Astrocyte of the cerebellum (primary cell): ENCODE measurements around the gene BFSP1.

Source experiments
- DNase-seq: peaks from one replicate; pipeline ENCODE4 v3.0.0-alpha.2; 2011; ENCODE audit warnings: low read depth
- H3K4me3 ChIP-seq: 2 replicates; pipeline ENCODE4 v1.5.1; 2011; ENCODE audit warnings: mild to moderate bottlenecking, low read depth, low read length, moderate library complexity
- in situ Hi-C: cut with HindIII; loops from 2 replicates; pipeline ENCODE4 v1.10.0; 2017; ENCODE audit warnings: low sequenced_read_pairs
- TF ChIP-seq, protein P1 (sequence below): IDR thresholded peaks from 2 replicates; pipeline ENCODE4 v1.5.1; 2012; ENCODE audit warnings: low read length, low read depth, moderate library complexity, mild to moderate bottlenecking; ENCODE audit errors: missing control alignments

The BFSP1 gene

DNA sequence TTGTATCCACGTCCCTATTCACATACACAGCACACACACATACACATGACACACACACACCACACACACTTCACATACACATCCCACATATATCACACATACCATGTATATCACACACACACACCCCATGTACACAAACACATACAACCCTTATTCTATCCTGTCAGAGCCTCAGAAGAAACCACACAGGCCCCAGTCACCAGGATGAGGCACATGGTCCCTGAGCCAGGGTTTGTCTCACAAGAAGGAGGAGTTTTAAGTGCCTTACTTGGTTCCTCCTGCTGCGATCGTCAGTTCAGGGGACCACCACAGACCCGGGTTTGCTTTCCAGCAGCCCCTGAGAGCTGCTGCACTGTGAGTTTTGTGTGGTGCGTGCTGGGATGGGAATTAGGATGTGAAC, 23.6 kb downstream of the BFSP1 start:
- DNase-seq = no peak
- no peak overlapping the region for H3K4me3 ChIP-seq
- in situ Hi-C loops = loop anchor here (5.0 kb wide), 1 partner anchor 775 kb away; no protein-coding TSS in a partner anchor
- TF ChIP-seq, protein P1, sequence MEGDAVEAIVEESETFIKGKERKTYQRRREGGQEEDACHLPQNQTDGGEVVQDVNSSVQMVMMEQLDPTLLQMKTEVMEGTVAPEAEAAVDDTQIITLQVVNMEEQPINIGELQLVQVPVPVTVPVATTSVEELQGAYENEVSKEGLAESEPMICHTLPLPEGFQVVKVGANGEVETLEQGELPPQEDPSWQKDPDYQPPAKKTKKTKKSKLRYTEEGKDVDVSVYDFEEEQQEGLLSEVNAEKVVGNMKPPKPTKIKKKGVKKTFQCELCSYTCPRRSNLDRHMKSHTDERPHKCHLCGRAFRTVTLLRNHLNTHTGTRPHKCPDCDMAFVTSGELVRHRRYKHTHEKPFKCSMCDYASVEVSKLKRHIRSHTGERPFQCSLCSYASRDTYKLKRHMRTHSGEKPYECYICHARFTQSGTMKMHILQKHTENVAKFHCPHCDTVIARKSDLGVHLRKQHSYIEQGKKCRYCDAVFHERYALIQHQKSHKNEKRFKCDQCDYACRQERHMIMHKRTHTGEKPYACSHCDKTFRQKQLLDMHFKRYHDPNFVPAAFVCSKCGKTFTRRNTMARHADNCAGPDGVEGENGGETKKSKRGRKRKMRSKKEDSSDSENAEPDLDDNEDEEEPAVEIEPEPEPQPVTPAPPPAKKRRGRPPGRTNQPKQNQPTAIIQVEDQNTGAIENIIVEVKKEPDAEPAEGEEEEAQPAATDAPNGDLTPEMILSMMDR = no peak

DNA sequence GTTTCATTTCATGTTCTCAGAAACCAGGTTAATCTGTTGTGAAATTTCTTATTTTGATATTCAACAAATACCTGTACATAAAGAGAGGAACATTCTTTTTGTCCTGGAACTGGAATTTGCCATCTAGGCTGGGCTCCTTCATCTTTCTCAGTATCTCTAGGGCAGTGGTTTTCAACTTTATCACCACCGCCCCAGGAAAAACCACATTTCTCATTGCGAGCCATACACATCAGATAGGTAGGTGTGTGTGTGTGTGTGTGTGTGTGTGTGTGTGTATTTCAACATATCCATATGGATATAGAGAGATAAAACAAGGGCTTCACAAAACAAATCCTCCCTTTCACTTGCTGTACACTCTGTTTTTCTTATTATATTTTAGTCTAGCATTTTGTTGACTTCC, 24.1 kb downstream of the BFSP1 start:
- in situ Hi-C loops = loop anchor here (5.0 kb wide), 1 partner anchor 775 kb away; no protein-coding TSS in a partner anchor
- no peak for DNase-seq
- TF ChIP-seq, protein P1 = no peak
- H3K4me3 ChIP-seq = no peak overlapping the region

DNA sequence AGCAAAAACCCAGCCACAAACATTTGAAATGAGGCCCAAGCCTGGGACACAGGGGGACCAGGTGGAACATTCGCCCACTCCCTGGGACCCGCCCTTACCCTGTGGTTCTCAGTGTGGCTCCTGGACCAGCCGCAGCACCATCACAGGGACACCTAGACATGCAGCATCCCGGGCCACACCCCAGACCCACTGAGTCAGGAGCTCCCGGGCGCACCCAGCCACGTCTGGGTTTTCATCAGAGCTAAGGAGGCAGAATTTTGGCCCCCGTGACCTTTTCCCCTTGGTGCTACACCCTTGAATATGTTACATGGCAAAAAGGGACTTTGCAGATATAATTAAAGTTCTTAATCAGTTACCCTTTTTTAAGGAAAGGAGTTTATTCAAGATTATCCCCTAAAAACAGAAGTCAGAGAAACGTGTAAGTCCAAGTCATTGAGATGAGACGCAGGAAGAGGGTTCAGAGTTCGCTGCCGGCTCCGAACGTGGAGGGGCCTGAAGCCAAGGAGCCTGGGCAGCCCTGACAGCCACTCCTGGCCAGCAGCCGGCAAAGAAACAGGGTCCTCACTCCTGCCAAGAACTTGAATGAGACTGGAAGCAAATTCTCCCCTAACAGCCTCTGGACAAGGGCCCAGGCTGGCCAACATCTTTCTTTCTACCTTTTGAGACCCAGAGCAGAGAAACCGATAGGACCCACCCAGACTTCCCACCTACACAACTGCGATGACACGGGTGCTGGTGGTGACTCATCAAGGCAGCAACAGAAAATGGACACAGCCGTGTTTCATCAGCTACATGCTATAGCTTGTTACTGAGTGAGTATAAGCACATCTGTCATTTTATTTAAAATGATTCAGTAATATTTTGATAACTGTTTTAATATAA, 25.3 kb downstream of the BFSP1 start:
- TF ChIP-seq, protein P1 = no peak
- in situ Hi-C loops = loop anchor here (5.0 kb wide), 1 partner anchor 776 kb away; no protein-coding TSS in a partner anchor
- DNase-seq = no peak
- H3K4me3 ChIP-seq = no peak overlapping the region

DNA sequence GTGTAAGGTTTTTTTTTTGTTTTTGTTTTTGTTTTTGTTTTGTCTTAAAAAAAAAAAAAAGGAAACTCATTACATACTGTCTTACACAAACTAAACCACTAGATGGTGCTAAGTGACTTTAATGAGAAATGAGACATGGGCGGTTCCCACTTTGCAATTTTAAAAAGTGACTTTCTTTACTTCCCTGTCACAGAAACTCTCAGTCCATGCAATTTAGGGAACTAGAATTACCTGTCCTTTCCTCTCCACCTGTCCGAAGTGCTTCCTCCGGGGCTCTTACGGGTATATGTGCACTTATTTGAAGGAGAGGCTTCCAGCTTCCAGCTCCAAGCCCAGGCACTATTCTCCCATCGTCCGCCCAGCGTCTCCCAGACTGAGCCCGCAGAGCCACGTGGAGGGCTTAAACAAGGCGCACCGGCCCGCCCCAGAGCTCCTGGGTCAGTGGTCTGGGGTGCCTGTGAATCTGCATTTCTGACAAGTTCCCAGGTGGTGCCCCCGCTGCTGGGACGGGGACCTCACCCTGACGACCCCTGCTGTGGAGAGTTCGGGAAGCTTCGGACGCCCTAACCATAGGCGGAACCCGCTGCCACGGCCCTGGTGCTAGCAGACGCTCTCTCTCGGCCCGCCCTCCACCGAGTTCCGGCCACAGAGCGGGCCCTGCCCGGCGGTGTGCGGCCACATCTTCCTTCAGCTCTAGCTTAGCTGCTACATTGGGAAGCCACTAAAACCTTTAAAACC, 26.1 kb downstream of the BFSP1 start:
- H3K4me3 ChIP-seq = peak overlapping the region; percentile 45
- DNase-seq = peak; percentile 16
- TF ChIP-seq, protein P1 = peak; percentile 39
- in situ Hi-C loops = loop anchor here (5.0 kb wide), 1 partner anchor 777 kb away; no protein-coding TSS in a partner anchor

DNA sequence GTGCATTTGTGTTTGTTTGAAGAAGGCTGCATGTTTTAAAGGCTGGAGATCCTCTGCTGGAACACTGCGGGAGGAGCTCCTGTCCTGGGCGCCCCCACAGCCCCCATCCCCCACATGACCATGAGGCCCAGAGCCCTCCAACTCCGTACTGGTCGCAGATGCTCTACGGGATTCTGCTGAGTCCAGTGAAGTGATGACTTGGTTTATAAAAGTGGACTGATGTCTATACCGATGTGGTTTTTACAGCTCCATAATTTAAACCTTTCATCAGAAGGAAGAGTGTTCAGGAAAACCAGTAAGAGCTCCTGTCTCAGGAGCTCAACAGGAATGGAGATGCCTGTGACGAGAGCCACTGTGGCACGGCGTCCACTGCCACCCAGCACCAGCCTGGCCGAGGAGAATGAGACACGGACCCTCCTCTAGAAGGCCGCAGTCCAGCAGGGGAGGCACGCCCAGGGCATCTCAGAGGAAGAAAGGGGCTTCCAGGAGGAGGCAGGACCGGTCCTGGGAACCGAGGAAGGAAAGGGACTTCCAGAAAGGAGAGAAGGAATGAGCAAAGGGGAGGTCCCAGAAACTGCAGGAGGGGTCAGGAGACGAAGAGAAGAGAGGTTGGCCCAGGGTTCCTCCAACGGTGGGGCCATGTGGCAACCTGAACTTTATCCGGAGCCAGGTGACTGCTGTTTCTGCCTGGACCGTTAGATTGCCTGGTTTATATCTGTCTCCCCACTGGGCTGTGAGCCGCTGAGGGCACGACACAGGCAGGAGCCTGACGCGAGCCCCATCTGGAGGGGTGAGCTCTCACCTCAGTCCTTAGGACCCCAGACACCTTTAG, 26.9 kb downstream of the BFSP1 start:
- TF ChIP-seq, protein P1 = no peak
- H3K4me3 ChIP-seq = peak overlapping the region; percentile 45
- no peak for DNase-seq
- in situ Hi-C loops = no loop called here
